Smooth muscle cell (in vitro differentiated cells): ENCODE results near the gene CER1. TPM values are rescaled to one million over a fixed set of nuclear protein-coding genes. Genes with fewer than 3 reads are reported as not detected.
"Not testable (repeated sequence)": the region's sequence is repeated elsewhere in the genome, so short reads cannot be mapped to it uniquely, and the experiment has no call there.

Experiments used
- DNase-seq: peaks from one replicate; lab custom pipeline; 2025; ENCODE audit not compliant: unreplicated experiment; lab: John Stamatoyannopoulos, UW
- H2AFZ ChIP-seq: fragments of 200-600 bp; sonication (generic); 2 replicates; pipeline ENCODE4 v1.6.0; 2016; ENCODE audit warnings: antibody characterized with exemption, low read depth, mild to moderate bottlenecking
- H3F3A ChIP-seq: fragments of 200-600 bp; sonication (generic); 2 replicates; pipeline ENCODE4 v1.6.0; 2017; ENCODE audit warnings: antibody characterized with exemption, low read depth
- H3K27ac ChIP-seq: fragments of 200-600 bp; sonication (generic); 2 replicates; pipeline ENCODE4 v1.5.1; 2016; ENCODE audit warnings: low read depth, mild to moderate bottlenecking
- H3K27me3 ChIP-seq: fragments of 200-600 bp; sonication (generic); 2 replicates; pipeline ENCODE4 v1.6.1; 2016; ENCODE audit warnings: low read depth, mild to moderate bottlenecking
- H3K36me3 ChIP-seq: fragments of 200-600 bp; sonication (generic); 2 replicates; pipeline ENCODE4 v1.5.1; 2016; ENCODE audit warnings: low read depth
- H3K4me1 ChIP-seq: fragments of 200-600 bp; sonication (generic); 2 replicates; pipeline ENCODE4 v1.5.1; 2016; ENCODE audit warnings: low read depth
- H3K4me2 ChIP-seq: fragments of 200-600 bp; sonication (generic); 2 replicates; pipeline ENCODE4 v1.6.0; 2016; ENCODE audit warnings: mild to moderate bottlenecking
- H3K4me3 ChIP-seq: fragments of 200-600 bp; sonication (generic); 2 replicates; pipeline ENCODE4 v1.5.1; 2016; ENCODE audit warnings: mild to moderate bottlenecking
- H3K79me2 ChIP-seq: fragments of 200-600 bp; sonication (generic); 2 replicates; pipeline ENCODE4 v1.6.0; 2016; ENCODE audit warnings: low read depth, mild to moderate bottlenecking
- H3K9ac ChIP-seq: fragments of 200-600 bp; sonication (generic); 2 replicates; pipeline ENCODE4 v1.6.0; 2016; ENCODE audit warnings: low read depth
- H3K9me3 ChIP-seq: fragments of 200-600 bp; sonication (generic); replicated peaks from 2 replicates; pipeline ENCODE4 v1.5.1; 2016; ENCODE audit warnings: low read depth
- H4K20me1 ChIP-seq: fragments of 200-600 bp; sonication (generic); 2 replicates; pipeline ENCODE4 v1.6.0; 2016; ENCODE audit warnings: low read depth
- CTCF ChIP-seq: fragments of 200-600 bp; sonication (generic); IDR thresholded peaks from 2 replicates; pipeline ENCODE4 v1.5.1; 2017; ENCODE audit warnings: borderline replicate concordance, mild to moderate bottlenecking, antibody characterized with exemption; ENCODE audit not compliant: insufficient read depth, poor library complexity, severe bottlenecking
- WGBS: methylation state at CpG from one replicate; pipeline ENCODE4 v1.1.7; 2016; ENCODE audit warnings: low lambda C conversion rate; 5-methylcytosine and 5-hydroxymethylcytosine counted together
- polyA plus RNA-seq: library from polyadenylated mRNA; unstranded; fragments of >200 nt; fragmentation: Nextera tagmentation; extraction: Ambion mirVana; gene quantifications from 2 replicates; pipeline ENCODE4 v1.2.1, GENCODE V29; 2016
- total RNA-seq: library from RNA; depleted of rRNA; stranded (reverse); fragments of >200 nt; gene quantifications from 2 replicates; pipeline ENCODE4 v1.2.3, GENCODE V29; 2014

Gene CER1
- total and polyA plus RNA-seq, 2 experiments from 2014 or later, result 1.6 TPM; not detected in 1

- no peaks in the 10 kb centered on the region for H3K4me1 ChIP-seq
- H3K36me3 ChIP-seq, result no peaks in the 10 kb centered on the region
- no peak overlapping the region for H3K27ac ChIP-seq
- no peaks in the 10 kb centered on the region for H4K20me1 ChIP-seq
- H3K79me2 ChIP-seq, result peaks cover 2% of the 10 kb centered on the region
- H3K9me3 ChIP-seq, result no peaks in the 10 kb centered on the region
- no peaks in the 10 kb centered on the region for H3F3A ChIP-seq
- no peaks in the 10 kb centered on the region for H3K27me3 ChIP-seq
- DNase-seq, result no peak
- TF ChIP-seq CTCF, result no peak
- no peak overlapping the region for H3K4me2 ChIP-seq
- no peak overlapping the region for H3K9ac ChIP-seq
- no peak overlapping the region for H3K4me3 ChIP-seq
- H2AFZ ChIP-seq, result no peak overlapping the region
Observed at GRCh38 chr9:14686168-14686567, 36.4 kb downstream of the CER1 start.

- not testable (repeated sequence) for H3K36me3 ChIP-seq, H3K9me3 ChIP-seq, H3F3A ChIP-seq, H3K4me3 ChIP-seq, H3K4me1 ChIP-seq, H2AFZ ChIP-seq, H3K4me2 ChIP-seq, DNase-seq, H4K20me1 ChIP-seq, H3K9ac ChIP-seq, H3K27me3 ChIP-seq, H3K79me2 ChIP-seq, H3K27ac ChIP-seq
- WGBS, result 93% methylated on average over 4 of the region's 4 CpGs
Observed at GRCh38 chr9:14682616-14683015, 39.9 kb downstream of the CER1 start.

GRCh38 chr9:14678776-14679175 is 43.8 kb downstream of the CER1 start:
- WGBS, result 71% methylated on average over 3 of the region's 3 CpGs
- TF ChIP-seq CTCF, result no peak
- no peaks in the 10 kb centered on the region for H3K9me3 ChIP-seq
- H3K27me3 ChIP-seq, result no peaks in the 10 kb centered on the region
- H4K20me1 ChIP-seq, result no peaks in the 10 kb centered on the region
- no peak overlapping the region for H3K9ac ChIP-seq
- no peak for DNase-seq
- H3K4me3 ChIP-seq, result no peak overlapping the region
- no peaks in the 10 kb centered on the region for H3K36me3 ChIP-seq
- no peak overlapping the region for H2AFZ ChIP-seq
- peaks cover 4% of the 10 kb centered on the region for H3K79me2 ChIP-seq
- no peaks in the 10 kb centered on the region for H3F3A ChIP-seq
- H3K4me1 ChIP-seq, result no peaks in the 10 kb centered on the region
- no peak overlapping the region for H3K4me2 ChIP-seq
- H3K27ac ChIP-seq, result peak overlapping the region; percentile 39

- no peak for DNase-seq
- H3K9me3 ChIP-seq, result no peaks in the 10 kb centered on the region
- TF ChIP-seq CTCF, result no peak
- H4K20me1 ChIP-seq, result no peaks in the 10 kb centered on the region
- no peak overlapping the region for H3K4me2 ChIP-seq
- H3K27ac ChIP-seq, result peak overlapping the region; percentile 39
- H3F3A ChIP-seq, result no peaks in the 10 kb centered on the region
- 73% methylated on average over 6 of the region's 6 CpGs for WGBS
- H3K27me3 ChIP-seq, result no peaks in the 10 kb centered on the region
- no peaks in the 10 kb centered on the region for H3K36me3 ChIP-seq
- no peak overlapping the region for H3K9ac ChIP-seq
- no peak overlapping the region for H3K4me3 ChIP-seq
- no peak overlapping the region for H2AFZ ChIP-seq
- H3K4me1 ChIP-seq, result no peaks in the 10 kb centered on the region
- peaks cover 4% of the 10 kb centered on the region for H3K79me2 ChIP-seq
Observed at GRCh38 chr9:14677872-14678271, 44.7 kb downstream of the CER1 start.
